T-helper 1 cell treated with Interleukin-12 subunit alpha and Interleukin-12 subunit beta and Interleukin-4 antibody, amounts not matched to agents 30 ng/mL and 1 ng/mL, for 36 hours (primary cell): ENCODE measurements around the gene FXYD4. TPM values are rescaled to one million over a fixed set of nuclear protein-coding genes. Genes with fewer than 3 reads are reported as not detected.
"Not testable (repeated sequence)": the region's sequence is repeated elsewhere in the genome, so short reads cannot be mapped to it uniquely, and the experiment has no call there.

Experiments used
- intact Hi-C: fragments of 100-400 bp; cut with micrococcal nuclease; formaldehyde crosslinking; loops from one replicate; pipeline ENCODE4 v1.15.1; 2024
- total RNA-seq: library from RNA; stranded (reverse); gene quantifications from 2 replicates; pipeline ENCODE4 v1.2.3, GENCODE V29; 2022

FXYD4 gene, protein sequence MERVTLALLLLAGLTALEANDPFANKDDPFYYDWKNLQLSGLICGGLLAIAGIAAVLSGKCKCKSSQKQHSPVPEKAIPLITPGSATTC
- total RNA-seq: not detected in 2 replicates

DNA sequence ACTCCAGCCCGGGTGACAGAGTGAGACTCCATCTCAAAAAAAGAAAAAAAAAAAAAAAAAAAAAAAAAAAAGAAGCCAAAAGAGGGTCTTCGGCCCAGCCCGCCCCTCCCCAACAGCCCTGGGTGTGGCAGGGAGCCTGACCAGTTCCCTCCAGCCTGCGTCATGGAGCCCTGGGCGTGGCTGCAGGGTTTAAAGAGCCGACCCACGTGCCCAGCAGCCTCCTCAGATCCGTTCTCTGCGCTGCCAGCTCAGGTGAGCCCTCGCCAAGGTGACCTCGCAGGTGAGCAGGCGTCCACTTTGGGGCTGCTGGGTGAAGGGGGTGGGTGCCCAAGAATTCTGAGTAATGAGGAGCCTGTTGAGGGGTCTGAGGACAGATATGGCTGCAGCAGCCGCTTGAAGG, at the start of gene FXYD4:
TSS of gene FXYD4 (plus strand) at position 219 of the 400 bp plus-strand sequence. CDS start 2,111 bp downstream, outside the sequence.
- intact Hi-C loops: no loop called here

DNA sequence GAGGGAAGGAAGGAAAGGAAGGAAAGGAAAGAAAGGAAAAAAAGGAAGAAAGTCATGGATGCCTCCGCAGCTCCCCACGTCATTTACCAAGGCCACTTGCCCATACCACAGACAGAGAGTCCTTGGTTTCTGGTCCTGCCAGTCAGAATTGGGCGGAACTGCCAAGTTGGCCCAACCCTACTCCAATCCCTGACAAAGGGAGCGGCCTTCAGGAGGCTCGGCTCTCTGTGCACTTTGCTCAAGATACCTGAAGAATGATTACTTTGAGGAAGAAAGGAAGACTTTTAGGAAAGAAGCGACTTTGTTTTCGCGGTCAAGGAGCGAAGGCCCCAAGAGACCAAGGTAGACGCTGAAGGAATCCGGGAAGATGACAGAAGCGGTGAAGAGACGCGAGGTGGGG, 49.1 kb upstream of the FXYD4 start:
- intact Hi-C loops: loop anchor here (1.0 to 2.0 kb wide), 5 partner anchors 10 to 40 kb away; no protein-coding TSS in a partner anchor

DNA sequence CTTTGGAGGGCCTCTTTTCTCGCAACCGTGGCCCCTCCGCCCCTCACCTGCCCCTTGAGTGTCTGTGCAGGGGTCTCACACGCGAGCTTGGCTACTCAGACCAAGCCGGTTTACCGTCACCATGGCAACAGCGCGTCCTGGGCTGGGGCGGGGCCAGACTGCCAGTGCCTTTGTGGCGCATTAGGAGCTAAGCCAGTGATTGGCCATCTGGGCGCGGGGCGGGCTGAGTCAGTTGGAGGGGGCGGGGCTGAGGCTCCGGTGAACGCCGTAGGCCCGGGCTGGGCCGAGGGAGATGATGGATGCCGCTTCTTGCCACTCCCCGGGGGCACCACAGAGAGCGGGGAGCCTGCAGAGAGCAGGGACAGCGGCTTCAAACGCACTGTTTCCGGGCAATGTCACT, 48.7 kb upstream of the FXYD4 start:
- intact Hi-C loops: loop anchor here (1.0 to 2.0 kb wide), 6 partner anchors 10 to 40 kb away; no protein-coding TSS in a partner anchor

DNA sequence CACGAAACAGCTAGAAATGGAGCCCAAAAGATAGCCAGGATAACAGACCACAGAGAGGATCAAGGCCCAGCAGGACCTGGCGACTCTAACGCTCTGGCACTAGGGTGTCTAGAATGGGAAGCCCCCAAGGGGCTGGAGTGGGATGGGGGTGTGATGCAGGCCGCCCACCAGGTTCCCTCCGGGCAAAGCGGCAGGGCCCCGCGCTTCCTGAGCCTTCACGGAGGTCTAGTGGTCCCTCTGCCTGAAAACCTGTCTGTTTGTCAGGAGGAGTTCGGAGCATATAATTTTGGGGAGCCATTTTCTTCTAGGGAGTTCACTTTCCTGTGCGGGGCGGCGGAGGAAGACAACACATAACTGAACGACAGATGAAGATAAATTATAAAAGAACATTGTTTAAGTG, 48.2 kb upstream of the FXYD4 start:
- intact Hi-C loops: loop anchor here (1.0 to 2.0 kb wide), 4 partner anchors 18 to 36 kb away; no protein-coding TSS in a partner anchor

DNA sequence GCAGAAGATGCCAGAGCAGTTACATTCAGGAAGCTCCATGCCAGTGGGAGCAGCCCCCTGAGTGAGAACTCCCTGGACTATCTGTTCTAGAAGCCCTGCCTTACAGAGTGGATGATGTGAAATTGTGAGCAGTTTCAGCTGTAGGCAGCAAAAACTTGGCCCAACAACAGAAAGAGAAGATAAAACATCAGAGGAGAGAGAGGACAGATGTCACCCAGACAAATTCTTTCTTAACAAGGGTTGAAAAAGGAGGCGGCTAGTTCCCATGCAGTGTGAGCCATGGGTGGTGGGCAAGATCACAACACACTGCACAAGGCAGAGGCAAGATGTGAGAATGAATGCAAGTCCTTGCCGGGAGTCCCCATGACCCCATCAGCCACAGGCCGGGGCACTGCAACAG, 46.6 kb upstream of the FXYD4 start:
- intact Hi-C loops: no loop called here

DNA sequence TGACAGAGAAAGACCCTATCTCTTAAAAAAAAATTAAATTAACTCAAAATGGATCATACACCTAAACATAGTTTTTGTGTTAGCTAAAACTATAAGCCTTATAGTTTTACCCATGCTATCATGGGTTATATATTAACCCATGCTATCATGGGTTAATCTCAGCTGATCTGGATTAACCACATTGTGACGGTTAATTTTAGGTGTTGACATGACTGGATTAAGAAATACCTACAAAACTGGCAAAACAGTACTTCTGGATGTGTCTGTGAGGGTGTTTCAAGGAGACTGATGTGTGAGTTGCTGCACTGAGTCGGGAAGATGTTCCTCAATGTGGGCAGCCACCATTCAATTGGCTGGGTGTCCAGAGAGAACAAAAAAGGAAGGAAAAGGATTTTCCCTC, 44.3 kb upstream of the FXYD4 start:
- intact Hi-C loops: no loop called here

DNA sequence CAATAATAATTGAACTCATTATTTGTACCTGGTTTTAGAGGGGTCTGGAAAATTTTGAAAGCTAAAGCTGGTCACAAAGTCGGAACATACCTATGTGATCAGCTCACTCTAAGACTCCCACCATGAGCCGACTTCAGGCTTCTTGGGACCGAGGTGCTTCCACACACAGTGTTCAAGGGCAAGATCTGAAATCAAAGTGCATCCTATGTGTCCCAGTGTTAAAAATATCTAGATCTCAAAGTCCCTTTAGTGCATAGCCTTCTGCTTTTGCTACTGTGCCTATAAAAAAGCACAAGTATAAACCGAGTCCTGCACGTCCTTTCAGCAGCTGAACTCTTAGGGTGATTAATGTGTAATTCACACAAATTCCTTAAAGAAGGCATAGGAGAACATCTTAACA, 43.5 kb upstream of the FXYD4 start:
- intact Hi-C loops: no loop called here

DNA sequence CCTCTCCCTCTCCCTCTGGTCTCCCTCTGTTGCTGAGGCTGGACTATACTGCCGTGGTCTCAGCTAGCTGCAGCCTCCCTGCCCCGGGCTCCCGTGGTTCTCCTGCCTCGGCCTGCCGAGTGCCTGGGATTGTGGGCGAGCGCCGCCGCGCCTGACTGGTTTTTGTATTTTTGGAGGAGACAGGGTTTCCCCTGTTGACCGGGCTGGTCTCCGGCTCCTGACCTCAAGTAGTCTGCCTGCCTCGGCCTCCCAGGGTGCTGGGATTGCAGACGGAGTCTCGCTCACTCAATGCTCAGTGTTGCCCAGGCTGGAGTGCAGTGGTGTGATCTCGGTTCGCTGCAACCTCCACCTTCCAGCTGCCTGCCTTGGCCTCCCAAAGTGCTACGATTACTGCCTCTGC, 42.6 kb upstream of the FXYD4 start:
- intact Hi-C loops: not testable (repeated sequence)

DNA sequence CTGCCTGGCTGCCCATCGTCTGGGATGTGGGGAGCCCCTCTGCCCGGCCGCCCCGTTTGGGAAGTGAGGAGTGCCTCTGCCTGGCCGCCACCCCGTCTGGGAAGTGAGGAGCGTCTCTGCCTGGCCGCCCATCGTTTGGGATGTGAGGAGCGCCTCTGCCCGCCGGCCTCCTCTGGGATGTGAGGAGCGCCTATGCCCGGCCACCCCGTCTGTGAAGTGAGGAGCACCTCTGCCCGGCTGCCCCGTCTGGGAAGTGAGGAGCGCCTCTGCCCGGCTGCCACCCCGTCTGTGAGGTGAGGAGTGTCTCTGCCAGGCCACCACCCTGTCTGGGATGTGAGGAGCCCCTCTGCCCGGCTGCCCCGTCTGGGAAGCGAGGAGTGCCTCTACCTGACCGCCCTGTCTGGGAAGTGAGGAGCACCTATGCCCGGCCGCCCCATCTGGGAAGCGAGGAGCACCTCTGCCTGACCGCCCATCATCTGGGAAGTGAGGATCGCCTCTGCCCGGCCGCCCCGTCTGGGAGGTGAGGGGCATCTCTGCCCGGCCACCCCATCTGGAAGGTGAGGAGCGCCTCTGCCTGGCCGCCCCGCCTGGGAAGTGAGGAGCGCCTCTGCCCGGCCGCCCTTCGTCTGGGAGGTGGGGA, 42.1 kb upstream of the FXYD4 start:
- intact Hi-C loops: not testable (repeated sequence)

DNA sequence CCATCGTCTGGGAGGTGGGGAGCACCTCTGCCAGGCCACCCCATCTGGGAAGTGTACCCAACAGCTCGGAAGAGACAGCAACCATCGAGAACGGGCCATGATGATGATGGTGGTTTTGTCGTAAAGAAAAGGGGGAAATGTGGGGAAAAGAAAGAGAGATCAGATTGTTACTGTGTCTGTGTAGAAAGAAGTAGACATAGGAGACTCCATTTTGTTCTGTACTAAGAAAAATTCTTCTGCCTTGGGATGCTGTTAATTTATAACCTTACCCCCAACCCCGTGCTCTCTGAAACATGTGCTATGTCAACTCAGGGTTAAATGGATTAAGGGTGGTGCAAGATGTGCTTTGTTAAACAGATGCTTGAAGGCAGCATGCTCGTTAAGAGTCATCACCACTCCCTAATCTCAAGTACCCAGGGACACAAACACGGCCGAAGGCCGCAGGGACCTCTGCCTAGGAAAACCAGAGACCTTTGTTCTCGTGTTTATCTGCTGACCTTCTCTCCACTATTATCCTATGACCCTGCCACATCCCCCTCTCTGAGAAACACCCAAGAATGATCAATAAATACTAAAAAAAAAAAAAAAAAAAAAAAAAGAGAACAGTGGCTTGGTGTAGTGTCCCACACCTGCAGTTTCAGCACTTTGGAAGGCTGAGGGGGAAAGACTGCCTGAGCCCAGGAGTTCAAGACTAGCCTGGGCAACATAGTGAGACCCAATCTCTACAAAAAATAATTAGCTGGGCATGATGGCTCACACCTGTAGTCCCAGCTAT, 41.2 kb upstream of the FXYD4 start:
- intact Hi-C loops: not testable (repeated sequence)

DNA sequence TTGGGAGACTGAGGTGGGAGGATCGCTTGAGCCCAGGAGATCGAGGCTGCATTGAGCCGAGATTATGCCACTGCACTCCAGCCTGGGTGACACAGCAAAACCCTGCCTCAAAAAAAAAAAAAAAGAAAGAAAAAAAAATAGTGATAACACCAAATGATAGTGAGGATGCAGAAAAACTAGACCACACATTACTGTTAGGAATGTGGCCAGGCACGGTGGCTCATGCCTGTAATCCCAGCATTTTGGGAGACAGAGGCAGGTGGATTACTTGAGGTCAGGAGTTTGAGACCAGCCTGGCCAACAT, 40.7 kb upstream of the FXYD4 start:
- intact Hi-C loops: not testable (repeated sequence)

DNA sequence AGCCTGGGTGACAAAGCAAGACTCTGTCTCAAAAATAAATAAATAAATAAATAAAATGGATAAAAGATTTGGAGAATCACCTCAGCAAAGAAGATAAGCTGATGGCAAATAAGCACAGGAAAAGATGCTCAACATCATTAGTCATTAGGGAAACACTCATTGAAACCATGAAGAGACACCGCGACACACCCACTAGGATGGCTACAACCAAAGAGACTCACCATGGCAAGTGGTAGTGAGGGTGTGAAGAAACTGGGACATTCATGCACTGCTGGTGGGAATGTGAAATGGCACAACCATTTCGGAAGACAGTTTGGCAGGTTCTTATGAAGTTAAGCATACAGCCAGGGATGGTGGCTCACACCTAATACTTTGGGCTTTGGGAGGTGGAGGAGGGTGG, 37.8 kb upstream of the FXYD4 start:
- intact Hi-C loops: no loop called here

DNA sequence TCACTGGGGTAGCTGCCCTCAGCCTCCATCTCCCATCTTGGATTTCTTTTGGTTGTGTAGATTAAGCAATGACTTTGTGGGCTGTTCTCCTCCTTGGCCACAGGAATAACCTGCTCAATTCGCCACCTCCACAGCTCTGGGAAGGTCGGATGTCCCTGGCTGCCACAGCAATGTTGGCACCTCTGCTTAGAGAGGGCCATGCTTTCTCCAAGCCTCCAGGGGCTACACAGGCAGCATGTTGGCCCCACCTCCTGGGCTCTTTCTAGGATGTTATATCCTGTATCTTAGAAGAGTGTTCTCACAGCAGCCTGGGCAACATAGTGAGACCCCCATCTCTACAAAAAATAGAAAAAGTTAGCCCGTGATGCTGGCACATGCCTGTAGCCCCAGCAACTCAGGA, 35.4 kb upstream of the FXYD4 start:
- intact Hi-C loops: no loop called here

DNA sequence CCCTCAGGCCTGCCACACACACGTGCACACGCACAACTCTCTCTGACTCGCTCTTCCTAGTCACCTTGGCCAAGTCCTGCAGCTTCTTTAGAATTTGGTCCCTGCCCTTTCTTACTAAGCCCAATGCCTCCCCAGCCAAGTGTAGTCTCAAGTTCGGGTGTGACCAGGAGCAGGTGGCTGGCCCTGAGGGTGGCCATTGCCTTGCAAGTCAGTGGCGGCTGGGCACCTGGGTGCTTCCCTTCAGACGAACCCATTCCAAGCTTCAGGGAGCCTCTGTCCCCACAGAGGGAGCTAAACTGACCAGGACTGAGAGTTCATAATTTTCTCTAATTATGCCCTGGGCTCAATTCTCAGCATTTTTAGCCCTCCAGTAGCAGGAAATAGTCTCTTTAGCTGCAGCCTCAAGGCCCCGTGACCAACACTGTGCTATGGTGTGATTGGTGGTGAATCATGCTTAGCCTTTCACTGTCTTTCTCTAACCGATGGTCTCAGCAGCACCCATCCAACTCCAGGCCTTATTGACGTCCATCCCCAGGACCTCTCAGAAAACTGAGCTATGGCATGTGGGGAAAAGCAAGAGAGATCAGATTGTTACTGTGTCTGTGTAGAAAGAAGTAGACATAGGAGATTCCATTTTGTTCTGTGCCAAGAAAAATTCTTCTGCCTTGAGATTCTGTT, 34.7 kb upstream of the FXYD4 start:
- intact Hi-C loops: no loop called here

DNA sequence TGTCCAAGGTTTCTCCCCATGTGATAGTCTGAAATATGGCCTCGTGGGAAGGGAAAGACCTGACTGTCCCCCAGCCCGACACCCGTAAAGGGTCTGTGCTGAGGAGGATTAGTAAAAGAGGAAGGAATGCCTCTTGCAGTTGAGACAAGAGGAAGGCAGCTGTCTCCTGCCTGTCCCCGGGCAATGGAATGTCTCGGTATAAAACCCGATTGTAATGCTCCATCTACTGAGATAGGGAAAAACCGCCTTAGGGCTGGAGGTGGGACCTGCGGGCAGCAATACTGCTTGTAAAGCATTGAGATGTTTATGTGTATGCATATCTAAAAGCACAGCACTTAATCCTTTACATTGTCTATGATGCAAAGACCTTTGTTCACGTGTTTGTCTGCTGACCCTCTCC, 33.9 kb upstream of the FXYD4 start:
- intact Hi-C loops: not testable (repeated sequence)

DNA sequence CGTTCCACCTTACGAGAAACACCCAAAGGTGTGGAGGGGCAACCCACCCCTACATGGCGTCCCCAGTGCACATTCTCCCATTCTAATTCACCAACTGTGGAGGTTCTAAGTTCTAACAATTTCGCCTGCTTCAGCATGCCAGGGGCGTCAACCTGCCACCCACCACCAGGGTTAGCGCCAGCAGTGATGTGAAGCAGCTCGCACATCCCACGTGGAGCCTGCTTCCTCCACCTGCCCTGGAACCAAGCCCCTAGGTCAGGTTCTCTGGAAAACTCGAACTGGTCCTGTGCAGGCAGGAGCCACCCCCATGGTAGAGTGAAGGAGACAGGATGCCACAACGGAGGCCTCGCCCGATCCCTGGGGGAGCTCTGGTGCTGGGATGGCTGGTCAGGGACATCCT, 33.3 kb upstream of the FXYD4 start:
- intact Hi-C loops: no loop called here

DNA sequence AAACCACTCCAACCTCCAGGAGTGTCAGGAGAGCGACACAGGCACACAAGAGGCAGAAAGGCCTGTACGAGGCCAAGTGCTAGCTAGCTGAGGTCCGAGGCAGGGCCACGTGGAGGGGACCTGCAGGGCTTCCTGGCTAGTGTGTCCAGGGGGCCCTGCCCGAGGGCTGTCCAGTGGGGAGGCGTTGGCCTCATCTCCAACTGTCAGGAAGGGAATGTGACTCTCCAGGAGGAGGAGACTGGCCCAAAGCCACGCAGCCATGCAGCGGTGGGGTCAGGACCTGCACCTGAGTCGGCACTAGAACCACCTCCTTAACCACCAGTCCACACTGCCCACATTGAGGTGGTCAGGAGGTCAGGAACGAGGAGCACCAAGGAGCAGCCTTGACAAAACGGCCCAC, 32.3 kb upstream of the FXYD4 start:
- intact Hi-C loops: no loop called here

DNA sequence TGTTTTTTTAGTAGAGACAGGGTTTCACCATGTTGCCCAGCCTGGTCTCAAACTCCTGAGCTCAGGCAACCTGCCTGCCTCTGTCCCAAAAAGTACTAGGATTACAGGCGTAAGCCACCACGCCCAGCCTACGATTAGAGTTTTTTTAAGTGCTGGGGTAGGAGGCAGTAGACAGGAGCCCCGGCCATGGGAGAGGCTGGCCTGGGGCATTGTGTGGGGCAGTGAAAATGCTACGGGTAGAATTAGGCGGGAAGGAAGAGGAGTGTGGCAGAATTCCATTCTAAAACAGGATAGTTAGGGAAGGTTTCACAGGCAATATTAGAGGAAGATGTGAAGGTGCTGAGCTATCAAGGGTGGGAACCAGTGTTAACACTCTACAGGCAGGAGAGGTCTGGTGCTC, 31.3 kb upstream of the FXYD4 start:
- intact Hi-C loops: no loop called here

DNA sequence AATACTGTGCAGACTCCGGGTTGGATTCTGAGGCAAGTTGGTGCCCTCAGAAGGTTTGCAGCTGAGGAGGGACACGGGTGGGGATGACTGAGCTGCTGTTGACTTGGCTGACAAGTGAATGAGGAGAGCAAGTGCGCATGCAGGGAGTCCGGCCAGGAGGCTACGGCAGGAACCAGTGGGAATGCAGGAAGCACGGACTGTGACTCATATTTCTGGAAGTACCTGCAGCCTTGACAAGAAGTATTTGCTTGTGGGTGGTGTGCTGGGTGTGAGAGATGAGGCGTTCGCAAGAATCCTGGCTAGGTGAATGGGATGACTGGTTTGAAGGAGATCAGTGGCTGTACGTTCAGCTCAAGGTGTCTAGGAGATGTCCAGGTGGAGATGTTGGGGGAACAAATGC, 30.8 kb upstream of the FXYD4 start:
- intact Hi-C loops: no loop called here

DNA sequence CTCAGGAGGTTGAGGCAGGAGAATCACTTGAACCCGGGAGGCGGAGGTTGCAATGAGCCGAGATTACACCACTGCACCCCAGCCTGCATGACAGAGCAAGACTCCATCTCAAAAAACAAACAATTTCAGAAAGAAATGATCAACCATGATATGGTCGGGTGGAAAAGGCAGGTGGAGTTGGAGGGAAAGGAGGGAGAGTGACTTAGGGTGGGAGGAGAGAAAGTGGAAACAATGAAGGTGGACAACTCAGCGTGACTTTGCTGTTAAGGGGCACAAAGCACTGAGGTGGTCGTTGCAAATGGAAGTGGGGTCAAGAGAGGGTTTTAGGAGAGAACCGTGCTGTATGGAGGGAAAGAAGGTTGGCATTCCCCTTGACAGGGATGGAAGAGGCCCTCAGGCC, 30.0 kb upstream of the FXYD4 start:
- intact Hi-C loops: no loop called here

DNA sequence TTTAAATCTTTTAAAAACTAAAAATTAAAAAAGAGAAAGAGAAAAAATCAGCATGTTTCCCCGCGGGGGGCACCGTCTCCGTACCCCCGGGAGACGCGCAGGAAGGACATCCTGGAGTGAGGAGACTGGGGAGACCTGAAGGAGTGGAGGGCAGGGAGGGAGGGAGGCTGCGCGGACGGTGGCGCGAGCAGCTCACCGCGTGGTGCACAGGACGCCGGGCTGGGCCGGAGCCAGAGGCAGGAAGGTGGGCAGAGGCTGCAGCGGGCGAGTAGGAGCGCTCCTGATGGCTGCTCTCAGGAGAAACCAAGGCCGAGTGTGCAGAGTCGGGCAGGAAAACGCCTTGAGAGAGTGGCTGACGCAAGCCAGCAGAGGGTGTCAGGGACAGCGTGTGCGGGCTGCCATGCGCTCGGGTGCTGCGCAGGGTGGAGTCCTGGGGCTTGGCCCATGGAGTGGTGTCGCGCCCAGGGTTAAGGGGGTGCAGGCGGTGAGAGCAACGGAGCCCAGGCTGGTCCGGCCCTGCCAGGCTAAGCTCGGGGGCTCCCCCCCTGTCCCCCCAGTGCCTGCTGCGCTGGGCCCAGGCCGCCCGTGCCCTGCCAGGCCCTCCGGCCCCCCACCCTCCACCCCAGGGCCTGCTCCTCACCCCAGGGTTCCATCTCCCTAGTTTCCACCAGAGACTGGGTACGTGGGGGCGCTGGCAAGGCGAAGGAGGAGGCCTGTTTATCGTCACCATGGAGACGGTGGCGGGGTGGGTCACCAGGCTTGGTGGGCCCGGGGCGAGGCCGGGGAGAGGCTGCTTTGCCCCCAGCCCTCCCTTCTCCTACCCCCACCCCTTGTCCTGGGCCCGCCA, 28.9 kb upstream of the FXYD4 start:
- intact Hi-C loops: no loop called here
